HCT116 (cell line): ENCODE data around the gene RAP2B. TPM values are rescaled to one million over a fixed set of nuclear protein-coding genes. Genes with fewer than 3 reads are reported as not detected.

Source experiments
- ATAC-seq: fragments of 200-7000 bp; cut with Tn5 transposase; 2 replicates; pipeline ENCODE4 v1.9.1; 2020; ENCODE audit warnings: mild to moderate bottlenecking, moderate library complexity
- BruUV-seq: library from RNA; stranded (reverse); fragments of 400-500 nt; replicated peaks from 2 replicates; lab custom pipeline; 2021; lab: Mats Ljungman, UMichigan
- CTCF ChIA-PET: fragments of 300-600 bp; sonication (Branson Sonifier 250); formaldehyde crosslinking; loops from one replicate; lab custom pipeline; 2021; ENCODE audit warnings: antibody characterized with exemption; lab: Charles Lee
- POLR2A ChIA-PET: fragments of 300-600, 350-600 bp; sonication (Branson Sonifier 250); formaldehyde crosslinking; loops from one replicate; lab custom pipeline; 2021; ENCODE audit warnings: antibody characterized with exemption; lab: Charles Lee
- RAD21 ChIA-PET, 2 experiments: fragments of 300-600 bp; sonication (Branson Sonifier 250); formaldehyde crosslinking; loops; one replicate each; lab custom pipeline; 2023; ENCODE audit warnings: low total read pairs in 2 of 2; ENCODE audit not compliant: uncharacterized antibody in 2 of 2, unreplicated experiment in 2 of 2, low non-redundant PET in 1 of 2; lab: Charles Lee
- DNase-seq: peaks from one replicate; pipeline ENCODE4 v3.0.0-alpha.2; 2010; ENCODE audit warnings: low read depth, low spot score
- H2AFZ ChIP-seq: fragments of 200-600 bp; shearing (Covaris generic), sonication (generic); 2 replicates; pipeline ENCODE4 v1.6.1; 2017; ENCODE audit warnings: low read depth, mixed run types, mixed read lengths, antibody characterized with exemption, low read length; ENCODE audit not compliant: poor library complexity, severe bottlenecking
- H3K27ac ChIP-seq: 2 replicates; pipeline ENCODE4 v1.5.1; 2012; ENCODE audit warnings: low read depth, low read length
- H3K27me3 ChIP-seq: fragments of 200-600 bp; sonication (generic); 2 replicates; pipeline ENCODE4 v1.6.1; 2016; ENCODE audit warnings: mixed run types, low read length, mixed read lengths; ENCODE audit not compliant: insufficient read depth
- H3K36me3 ChIP-seq, 2 experiments: fragments of 200-500 bp in 1 of 2; fragments of 200-600 bp in 1 of 2; sonication (Bioruptor generic) in 1 of 2; sonication (generic) in 1 of 2; 2 replicates each; pipeline versions ENCODE4 v1.5.1 to v1.6.1; 2014 to 2016; ENCODE audit warnings: low read length in 2 of 2, inconsistent platforms in 1 of 2, mixed read lengths in 1 of 2, mixed run types in 1 of 2; ENCODE audit not compliant: insufficient read depth in 2 of 2, control insufficient read depth in 1 of 2
- H3K4me1 ChIP-seq, 2 experiments: fragments of 200-600 bp in 1 of 2; sonication (generic) in 1 of 2; 2 replicates each; pipeline versions ENCODE4 v1.5.1 to v1.6.1; 2012 to 2017; ENCODE audit warnings: low read length in 2 of 2, inconsistent platforms in 1 of 2, mild to moderate bottlenecking in 1 of 2, mixed read lengths in 1 of 2, mixed run types in 1 of 2, moderate library complexity in 1 of 2; ENCODE audit not compliant: insufficient read depth in 2 of 2, control insufficient read depth in 1 of 2
- H3K4me2 ChIP-seq: fragments of 200-600 bp; sonication (generic); 2 replicates; pipeline ENCODE4 v1.6.1; 2017; ENCODE audit warnings: mixed run types, low read length, mixed read lengths
- H3K4me3 ChIP-seq, 2 experiments: fragments of 200-600 bp in 1 of 2; sonication (generic) in 1 of 2; replicated peaks in 1 of 2; 2 replicates each; pipeline ENCODE4 v1.5.1; 2011 to 2016; ENCODE audit warnings: low read length in 2 of 2, control low read depth in 1 of 2, low read depth in 1 of 2, mild to moderate bottlenecking in 1 of 2, mixed read lengths in 1 of 2, mixed run types in 1 of 2
- H3K79me2 ChIP-seq: fragments of 200-600 bp; sonication (generic); 2 replicates; pipeline ENCODE4 v1.6.1; 2017; ENCODE audit warnings: mild to moderate bottlenecking, mixed run types, low read length, moderate library complexity, mixed read lengths; ENCODE audit not compliant: insufficient read depth
- H3K9ac ChIP-seq: fragments of 200-600 bp; sonication (generic); 2 replicates; pipeline ENCODE4 v1.6.1; 2016; ENCODE audit warnings: low read length, mixed read lengths
- H3K9me2 ChIP-seq: fragments of 200-600 bp; sonication (generic), shearing (Covaris generic); 2 replicates; pipeline ENCODE4 v1.6.1; 2017; ENCODE audit warnings: mixed run types, mild to moderate bottlenecking, moderate library complexity; ENCODE audit not compliant: insufficient read depth
- H3K9me3 ChIP-seq, 2 experiments: fragments of 200-500 bp in 1 of 2; fragments of 200-600 bp in 1 of 2; sonication (Bioruptor generic) in 1 of 2; sonication (generic) in 1 of 2; 2 replicates each; pipeline ENCODE4 v1.6.1; 2014 to 2017; ENCODE audit warnings: low read length in 2 of 2, mixed read lengths in 2 of 2, inconsistent platforms in 1 of 2, low read depth in 1 of 2, mild to moderate bottlenecking in 1 of 2, mixed run types in 1 of 2, moderate library complexity in 1 of 2; ENCODE audit not compliant: control insufficient read depth in 1 of 2, insufficient read depth in 1 of 2
- H4K20me1 ChIP-seq: fragments of 200-600 bp; sonication (generic), shearing (Covaris generic); 2 replicates; pipeline ENCODE4 v1.6.1; 2017; ENCODE audit warnings: mixed run types, mild to moderate bottlenecking, moderate library complexity; ENCODE audit not compliant: insufficient read depth
- CTCF ChIP-seq, 3 experiments: fragments of 200-600 bp in 1 of 3; sonication (generic) in 1 of 3; IDR thresholded peaks in 2 of 3; conservative IDR thresholded peaks in 1 of 3; 2 replicates each; pipeline ENCODE4 v1.5.1; 2012 to 2017; ENCODE audit warnings: low read depth in 2 of 3, low read length in 2 of 3, antibody characterized with exemption in 1 of 3, borderline replicate concordance in 1 of 3, control low read depth in 1 of 3, mild to moderate bottlenecking in 1 of 3, mixed read lengths in 1 of 3, mixed run types in 1 of 3, moderate library complexity in 1 of 3; ENCODE audit not compliant: insufficient read depth in 1 of 3
- EZH2 ChIP-seq: fragments of 200-600 bp; sonication (generic); IDR thresholded peaks from 2 replicates; pipeline ENCODE4 v1.6.1; 2017; ENCODE audit warnings: antibody characterized with exemption, mixed run types
- EZH2phosphoT487 ChIP-seq: fragments of 200-600 bp; IDR thresholded peaks from 2 replicates; pipeline ENCODE4 v1.6.1; 2018; ENCODE audit warnings: antibody characterized with exemption, borderline replicate concordance
- FOSL1 ChIP-seq: IDR thresholded peaks from 2 replicates; pipeline ENCODE4 v1.6.1; 2012; ENCODE audit warnings: low read depth
- POLR2AphosphoS5 ChIP-seq: IDR thresholded peaks from 2 replicates; pipeline ENCODE4 v1.6.1; 2011; ENCODE audit warnings: mild to moderate bottlenecking, low read depth, low read length, moderate library complexity
- YY1 ChIP-seq: IDR thresholded peaks from 2 replicates; pipeline ENCODE4 v1.6.1; 2011; ENCODE audit warnings: low read length, low read depth, moderate library complexity, mild to moderate bottlenecking; ENCODE audit not compliant: insufficient replicate concordance; ENCODE audit errors: extremely low read depth
- ZFX ChIP-seq: fragments of 450-650 bp; IDR thresholded peaks from 2 replicates; pipeline ENCODE4 v1.6.1; 2017
- intact Hi-C: fragments of 100-400 bp; cut with micrococcal nuclease; formaldehyde crosslinking; loops from 2 replicates; pipeline ENCODE4 v1.10.0; 2022
- total RNA-seq: library from RNA; stranded (reverse); gene quantifications from one replicate; pipeline ENCODE4 v1.2.1, GENCODE V29; 2021; ENCODE audit not compliant: unreplicated experiment

RAP2B gene
- total RNA-seq, 1 experiment from 2014 or later = 24.2 TPM

GRCh38 chr3:153163756-153164550, 1.9 kb downstream of the RAP2B start:
- peak overlapping the region; percentile 90 for H3K9ac ChIP-seq
- RAD21 ChIA-PET = no interaction called here
- BruUV-seq = TSS peak; percentile 52
- H4K20me1 ChIP-seq = peaks cover 21% of the 10 kb centered on the region
- no peak overlapping the region for H3K27ac ChIP-seq
- DNase-seq (no peak), ATAC-seq (no peak)
- H3K4me2 ChIP-seq = peak overlapping the region; percentile 99
- H3K79me2 ChIP-seq = peaks cover 51% of the 10 kb centered on the region
- POLR2A ChIA-PET = interaction anchor here (1.0 to 2.1 kb wide), 2 partner anchors 113 to 121 kb away, joined by 3 to 8 read pairs; no protein-coding TSS in a partner anchor
- intact Hi-C loops = loop anchor here (5.0 to 10.0 kb wide), 2 partner anchors 128 to 601 kb away; no protein-coding TSS in a partner anchor
- peaks cover 20 to 44% of the 10 kb centered on the region in 2 experiments for H3K4me1 ChIP-seq
- CTCF ChIA-PET = interaction anchor here (1.7 to 1.8 kb wide), 2 partner anchors 10 to 121 kb away, joined by 4 to 5 read pairs; no protein-coding TSS in a partner anchor
- H3K9me3 ChIP-seq = no peaks in the 10 kb centered on the region
- H2AFZ ChIP-seq = no peak overlapping the region
- peak overlapping the region; percentile 79 to 82 for H3K4me3 ChIP-seq
- no peak for TF ChIP-seq FOSL1
- no peak for TF ChIP-seq ZFX
- TF ChIP-seq EZH2 = no peak
- no peak for TF ChIP-seq POLR2AphosphoS5
- no peaks in the 10 kb centered on the region; the same call in 1 of the 2 replicates for H3K9me2 ChIP-seq
- no peaks in the 10 kb centered on the region for H3K36me3 ChIP-seq
- no peaks in the 10 kb centered on the region for H3K27me3 ChIP-seq

DNA sequence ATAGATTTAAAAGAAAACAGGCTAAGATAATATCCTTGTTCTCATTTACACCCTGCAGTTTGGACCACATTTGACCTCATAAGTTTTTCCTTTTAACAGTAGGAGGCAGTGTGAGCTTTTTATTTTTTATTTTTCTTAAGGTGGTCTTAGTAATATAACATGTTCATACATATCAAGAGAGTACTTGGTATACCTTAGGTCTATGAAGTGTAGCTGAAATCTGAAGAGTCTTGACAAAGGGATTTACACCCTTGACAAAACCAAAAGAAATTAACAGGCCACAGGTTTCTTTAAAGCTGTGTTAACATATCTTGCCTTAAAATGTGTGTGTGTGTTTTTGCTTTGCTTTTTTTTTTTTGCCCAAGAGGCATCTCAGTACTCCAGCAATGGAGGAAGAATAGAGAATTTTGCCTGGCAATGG, 3.2 kb downstream of the RAP2B start:
- Histone ChIP-seq H3K9ac (no peak overlapping the region), H4K20me1 (peaks cover 21% of the 10 kb centered on the region), H3K27ac (no peak overlapping the region), H3K36me3 (no peaks in the 10 kb centered on the region), H3K27me3 (no peaks in the 10 kb centered on the region), H3K4me3 (no peak overlapping the region), H3K4me1 (peaks cover 9 to 31% of the 10 kb centered on the region in 2 experiments), H3K79me2 (peaks cover 51% of the 10 kb centered on the region), H3K9me2 (no peaks in the 10 kb centered on the region; the same call in 1 of the 2 replicates), H3K4me2 (peak overlapping the region; percentile 15; the same call in 1 of the 2 replicates), H3K9me3 (no peaks in the 10 kb centered on the region), H2AFZ (no peak overlapping the region)
- BruUV-seq = no TSS peak
- ChIA-PET RAD21 (no interaction called here), POLR2A (interaction anchor here (0.6 to 2.1 kb wide), 2 partner anchors 114 to 122 kb away, joined by 3 to 8 read pairs; no protein-coding TSS in a partner anchor), CTCF (interaction anchor here (0.7 to 1.7 kb wide), 2 partner anchors 23 to 122 kb away, joined by 3 to 5 read pairs; no protein-coding TSS in a partner anchor)
- TF ChIP-seq EZH2phosphoT487 = no peak
- no peak for TF ChIP-seq YY1
- peak in 1 of 3 experiments; percentile 55; a peak in 2 of 6 replicates for TF ChIP-seq CTCF (IDR thresholded peaks at IDR 0.05 in 2 of 3, conservative IDR thresholded peaks at IDR 0.05 in 1 of 3; ENCODE audit: borderline replicate concordance in 1 of 3, insufficient read depth in 1 of 3, low read depth in 2 of 3, low read length in 2 of 3)
- intact Hi-C loops = loop anchor here (10.0 kb wide), 1 partner anchor 600 kb away; no protein-coding TSS in a partner anchor
- no peak for DNase-seq
- ATAC-seq = no peak
